Measurements from ENCODE around the gene NATD1. TPM values are rescaled to one million over a fixed set of nuclear protein-coding genes. Genes with fewer than 3 reads are reported as not detected.

The NATD1 gene
- total RNA-seq, 1 donor from 2014 or later, result 1.7 TPM

GRCh38 chr17:21289175-21289901 is 36.1 kb upstream of the NATD1 start:
- no peak for DNase-seq
- POLR2A ChIA-PET, result interaction anchor here (1.5 to 6.5 kb wide), 3 partner anchors 9 to 190 kb away, joined by 5 to 54 read pairs (median 5); no protein-coding TSS in a partner anchor
- H3K4me3 Mint-ChIP-seq, result peak overlapping the region; percentile 95

DNA sequence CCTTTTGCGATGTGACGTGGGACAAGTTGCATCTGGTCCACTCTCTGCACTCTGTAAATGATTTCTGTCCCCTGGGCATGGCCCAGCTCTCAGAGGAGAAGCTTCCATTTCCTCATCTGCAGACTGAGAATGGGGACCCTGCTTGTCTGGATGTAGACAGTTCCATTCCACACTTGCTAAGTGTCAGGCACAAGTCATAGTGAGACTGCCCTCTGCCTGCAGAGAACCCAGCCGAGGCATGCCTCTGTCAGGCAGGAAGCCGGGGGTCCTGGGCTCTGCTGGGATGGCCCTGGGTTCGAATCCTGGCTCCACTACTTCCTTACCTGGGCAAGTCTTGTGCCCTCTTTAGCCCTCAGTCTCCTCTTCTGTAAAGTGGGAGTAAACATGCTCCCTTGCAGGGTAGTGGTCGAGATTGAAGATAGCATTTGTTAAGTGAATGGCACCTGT is 35.4 kb upstream of the NATD1 start:
- ATAC-seq (ENCODE audit: low read depth) (peak; percentile 25), DNase-seq (no peak)
- ChIA-PET CTCF (interaction anchor here (0.7 to 3.0 kb wide), 7 partner anchors 9 to 245 kb away, joined by 3 to 22 read pairs (median 6); partner anchors contain the start of gene USP22), POLR2A (interaction anchor here (0.5 to 6.5 kb wide), 13 partner anchors 9 to 1310 kb away, joined by 3 to 54 read pairs (median 6); partner anchors contain the start of genes NATD1, TMEM11 and USP22)
- Mint-ChIP-seq H3K9me3 (no peaks in the 10 kb centered on the region), H3K27me3 (peaks cover 1% of the 10 kb centered on the region), H3K27ac (peak overlapping the region; percentile 96), H3K36me3 (ENCODE audit: low read depth) (peaks cover 21% of the 10 kb centered on the region), H3K4me1 (peaks cover 73% of the 10 kb centered on the region), H3K4me3 (peak overlapping the region; percentile 95)
- intact Hi-C loops (cut with micrococcal nuclease), result loop anchor here (1.0 to 10.0 kb wide), 12 partner anchors 8 to 1914 kb away; partner anchors contain the start of genes AKAP10, DHRS7B, MAPK7 and NATD1
- no peak for TF ChIP-seq CTCF (IDR thresholded peaks at IDR 0.05)

More at GRCh38 chr17:21289175-21289901, 36.1 kb upstream of the NATD1 start:
- CTCF ChIA-PET, result interaction anchor here (1.9 to 3.0 kb wide), 3 partner anchors 10 to 246 kb away, joined by 6 to 22 read pairs (median 10); partner anchors contain the start of gene USP22
- Mint-ChIP-seq H3K9me3 (no peaks in the 10 kb centered on the region), H3K27ac (peak overlapping the region; percentile 96), H3K4me1 (peaks cover 76% of the 10 kb centered on the region), H3K36me3 (ENCODE audit: low read depth) (peaks cover 23% of the 10 kb centered on the region), H3K27me3 (peaks cover 1% of the 10 kb centered on the region)
- intact Hi-C loops (cut with micrococcal nuclease), result loop anchor here (2.0 to 10.0 kb wide), 4 partner anchors 171 to 1915 kb away; partner anchors contain the start of genes AKAP10 and MAPK7
- ATAC-seq (ENCODE audit: low read depth), result no peak
- TF ChIP-seq CTCF (IDR thresholded peaks at IDR 0.05), result no peak

DNA sequence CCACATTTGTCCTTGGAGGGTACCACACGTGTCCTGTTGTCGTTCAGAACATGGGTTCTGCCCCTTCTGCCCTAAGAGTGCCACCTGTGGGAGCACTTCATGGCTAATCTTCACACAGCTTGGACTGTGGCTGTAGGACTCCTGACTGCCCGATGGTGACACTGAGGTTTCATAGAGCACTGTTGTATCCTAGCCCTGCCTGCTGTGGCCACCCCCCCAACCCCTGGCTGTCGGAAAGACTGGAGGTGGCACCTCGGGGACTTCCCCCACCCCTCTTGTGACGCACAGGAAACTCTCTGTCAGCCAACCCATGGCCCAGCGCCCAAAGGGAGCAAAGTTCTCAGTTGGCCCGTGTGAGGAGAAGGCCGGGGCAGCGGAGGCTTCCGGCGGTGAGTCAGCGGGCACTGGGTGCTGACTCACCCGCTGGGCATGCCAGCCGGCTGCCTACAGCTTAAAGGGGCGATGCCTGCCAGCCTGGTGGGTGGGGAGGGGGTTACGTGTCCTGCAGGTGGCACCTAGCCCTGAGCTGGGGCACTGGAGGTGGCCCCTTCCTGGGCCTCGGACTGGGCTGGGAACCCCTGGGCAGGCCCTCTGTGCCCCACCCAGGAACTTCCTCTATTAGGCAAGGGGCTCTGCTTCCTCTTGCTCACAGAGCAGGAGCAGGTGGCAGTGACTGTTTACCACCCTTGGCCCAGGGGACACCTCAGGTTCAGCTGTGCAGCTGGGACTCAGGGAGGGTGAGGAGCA is 34.7 kb upstream of the NATD1 start:
- Mint-ChIP-seq H3K27ac (peak overlapping the region; percentile 96), H3K36me3 (ENCODE audit: low read depth) (peaks cover 20% of the 10 kb centered on the region), H3K27me3 (peaks cover 1% of the 10 kb centered on the region), H3K9me3 (no peaks in the 10 kb centered on the region), H3K4me3 (peak overlapping the region; percentile 95), H3K4me1 (peaks cover 73% of the 10 kb centered on the region)
- ChIA-PET CTCF (interaction anchor here (1.0 to 3.0 kb wide), 6 partner anchors 8 to 244 kb away, joined by 3 to 22 read pairs (median 8); partner anchors contain the start of gene USP22), POLR2A (interaction anchor here (0.6 to 6.5 kb wide), 13 partner anchors 8 to 1310 kb away, joined by 3 to 54 read pairs (median 6); partner anchors contain the start of genes NATD1, TMEM11 and USP22)
- peak; percentile 92 for DNase-seq
- intact Hi-C loops (cut with micrococcal nuclease), result loop anchor here (1.0 to 10.0 kb wide), 12 partner anchors 8 to 1913 kb away; partner anchors contain the start of genes AKAP10, DHRS7B, MAPK7 and NATD1
- no peak for TF ChIP-seq CTCF (IDR thresholded peaks at IDR 0.05)
- peak; percentile 58 for ATAC-seq (ENCODE audit: low read depth)

DNA sequence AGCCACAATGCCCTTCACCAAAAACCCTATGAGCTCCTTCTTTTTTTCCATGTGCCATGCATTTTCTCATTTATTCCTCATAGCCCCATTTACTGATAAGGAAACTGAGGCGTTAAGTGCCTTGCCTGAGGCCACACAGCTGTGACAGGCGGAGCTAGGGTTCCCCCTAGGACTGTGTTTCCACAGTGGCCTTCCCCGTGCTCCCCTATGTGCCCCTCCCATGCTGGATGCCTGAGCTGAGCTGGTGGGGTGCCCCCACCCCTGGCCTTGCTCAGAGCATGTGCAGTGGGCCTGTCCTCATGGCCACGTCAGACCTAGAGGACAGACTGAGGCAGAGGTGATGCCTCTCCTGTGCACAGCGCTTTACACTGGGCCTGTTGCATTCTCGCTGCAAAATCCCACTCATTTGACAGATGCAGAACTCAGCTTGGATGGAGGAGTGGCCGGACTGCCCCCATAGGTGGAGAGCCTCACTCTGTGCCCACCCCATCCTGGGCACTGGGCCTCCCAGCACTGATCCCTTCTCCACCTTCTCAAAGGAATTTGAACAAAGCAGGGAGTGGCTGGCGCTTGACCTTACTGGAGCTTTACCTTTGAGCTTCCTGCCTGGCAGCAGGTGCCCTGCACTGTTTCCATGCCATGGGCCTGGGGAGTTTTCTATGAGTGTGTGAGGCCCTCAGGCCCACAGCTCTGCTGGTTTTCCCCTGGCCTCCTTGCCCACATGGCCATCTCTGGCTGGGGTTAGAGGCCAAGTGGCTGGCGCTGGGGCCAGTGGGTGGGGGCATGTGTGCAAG is 33.9 kb upstream of the NATD1 start:
- H3K27ac Mint-ChIP-seq, result peak overlapping the region; percentile 96
- peak; percentile 34 for DNase-seq

More for the DNA sequence above, 33.9 kb upstream of the NATD1 start:
- H3K4me1 Mint-ChIP-seq, result peaks cover 77% of the 10 kb centered on the region
- no peak for TF ChIP-seq CTCF (IDR thresholded peaks at IDR 0.05)
- peak overlapping the region; percentile 95 for H3K4me3 Mint-ChIP-seq
- peaks cover 14% of the 10 kb centered on the region for H3K36me3 Mint-ChIP-seq (ENCODE audit: low read depth)
- ATAC-seq (ENCODE audit: low read depth), result no peak
- POLR2A ChIA-PET, result interaction anchor here (1.3 to 6.5 kb wide), 7 partner anchors 7 to 251 kb away, joined by 3 to 54 read pairs (median 10); partner anchors contain the start of genes NATD1, TMEM11 and USP22
- H3K9me3 Mint-ChIP-seq, result no peaks in the 10 kb centered on the region
- intact Hi-C loops (cut with micrococcal nuclease), result loop anchor here (10.0 kb wide), 2 partner anchors 1312 to 1912 kb away; partner anchors contain the start of genes AKAP10 and MAPK7
- CTCF ChIA-PET, result interaction anchor here (0.6 to 3.0 kb wide), 8 partner anchors 8 to 244 kb away, joined by 3 to 22 read pairs (median 5); partner anchors contain the start of gene USP22
- H3K27me3 Mint-ChIP-seq, result peaks cover 1% of the 10 kb centered on the region
